Subcutaneous abdominal adipose tissue (tissue), 5 donors: ENCODE results near the gene USP17L30.
"Not testable (repeated sequence)": the region's sequence is repeated elsewhere in the genome, so short reads cannot be mapped to it uniquely, and the experiment has no call there.

Experiments
- H3K27ac ChIP-seq: one replicate; pipeline ENCODE4 v1.7.0; 2013; ENCODE audit warnings: low read depth, mild to moderate bottlenecking, inconsistent platforms, low read length, moderate library complexity
- H3K27me3 ChIP-seq, 5 donors: one replicate each; pipeline ENCODE4 v1.7.0; 2013; ENCODE audit warnings: low read length in 5 of 5, inconsistent platforms in 1 of 5; ENCODE audit not compliant: control insufficient read depth in 5 of 5, insufficient read depth in 4 of 5
- H3K36me3 ChIP-seq, 5 donors: one replicate each; pipeline ENCODE4 v1.7.0; 2013; ENCODE audit warnings: low read length in 5 of 5; ENCODE audit not compliant: control insufficient read depth in 5 of 5, insufficient read depth in 5 of 5
- H3K4me1 ChIP-seq, 5 donors: one replicate each; pipeline ENCODE4 v1.7.0; 2013; ENCODE audit warnings: low read length in 5 of 5, mild to moderate bottlenecking in 3 of 5, moderate library complexity in 1 of 5; ENCODE audit not compliant: control insufficient read depth in 5 of 5, insufficient read depth in 5 of 5
- H3K4me3 ChIP-seq, 5 donors: one replicate each; pipeline ENCODE4 v1.7.0; 2013; ENCODE audit warnings: low read length in 5 of 5, low read depth in 1 of 5
- H3K9ac ChIP-seq, 5 donors: one replicate each; pipeline ENCODE4 v1.7.0; 2013; ENCODE audit warnings: low read length in 5 of 5, mild to moderate bottlenecking in 4 of 5, moderate library complexity in 3 of 5
- H3K9me3 ChIP-seq, 5 donors: one replicate each; pipeline ENCODE4 v1.7.0; 2013; ENCODE audit warnings: low read length in 5 of 5; ENCODE audit not compliant: control insufficient read depth in 5 of 5
- donor health status: healthy.
- donor health status: healthy.
- donor health status: healthy.
- donor health status: healthy.
- donor health status: healthy.

Gene USP17L30

GRCh38 chr4:9379881-9380280 lies 17.0 kb downstream of the USP17L30 start:
- H3K4me1 ChIP-seq, H3K9me3 ChIP-seq, H3K4me3 ChIP-seq, H3K36me3 ChIP-seq, H3K27me3 ChIP-seq, H3K27ac ChIP-seq, H3K9ac ChIP-seq: not testable (repeated sequence)

DNA sequence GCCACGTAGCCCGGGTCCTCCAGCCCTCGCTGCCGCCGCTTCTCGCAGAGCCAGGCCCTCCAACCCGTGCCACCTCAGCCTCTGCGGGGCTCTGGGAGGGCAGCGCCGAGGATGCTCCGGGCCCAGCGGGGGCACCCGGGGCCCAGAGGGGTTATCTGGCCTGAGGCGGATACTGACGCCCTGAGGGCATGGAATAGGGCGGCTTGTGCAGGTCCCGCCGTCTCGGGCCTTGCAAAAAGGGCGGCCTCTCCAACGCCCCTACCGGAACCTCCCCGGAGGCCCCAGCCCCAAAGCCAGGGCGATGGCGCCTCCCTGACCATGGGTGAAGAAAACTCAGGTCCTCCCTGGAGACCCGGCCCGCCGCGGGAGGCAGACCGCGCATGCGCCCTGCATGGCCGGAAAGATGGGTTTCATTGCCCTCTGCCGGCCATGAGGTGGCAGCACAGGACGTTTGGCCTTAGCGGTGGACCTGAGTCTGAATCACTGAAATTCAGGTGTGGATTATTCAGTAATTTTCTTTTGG lies 18.1 kb downstream of the USP17L30 start:
- not testable (repeated sequence) for H3K27ac ChIP-seq, H3K36me3 ChIP-seq, H3K4me1 ChIP-seq, H3K27me3 ChIP-seq, H3K9me3 ChIP-seq
- H3K9ac ChIP-seq, result peak overlapping the region in 1 of 5 donors; percentile 59
- peak overlapping the region in 4 of 5 donors; percentile 17 to 65 (median 52) for H3K4me3 ChIP-seq

- no peaks in the 10 kb centered on the region for H3K9me3 ChIP-seq
- no peak overlapping the region for H3K9ac ChIP-seq
- peaks cover 0 to 5% (median 3%) of the 10 kb centered on the region in 5 donors for H3K4me1 ChIP-seq
- no peaks in the 10 kb centered on the region for H3K27me3 ChIP-seq
- H3K27ac ChIP-seq, result no peak overlapping the region
- H3K36me3 ChIP-seq, result no peaks in the 10 kb centered on the region
- no peak overlapping the region for H3K4me3 ChIP-seq
These were observed 21.2 kb downstream of the USP17L30 start for GRCh38 chr4:9384126-9384525.

GRCh38 chr4:9389001-9389400 lies 26.1 kb downstream of the USP17L30 start:
- not testable (repeated sequence) for H3K27me3 ChIP-seq, H3K36me3 ChIP-seq, H3K9me3 ChIP-seq, H3K4me3 ChIP-seq, H3K9ac ChIP-seq, H3K27ac ChIP-seq, H3K4me1 ChIP-seq

GRCh38 chr4:9405774-9406173 lies 42.8 kb downstream of the USP17L30 start:
- not testable (repeated sequence) for H3K4me3 ChIP-seq, H3K27ac ChIP-seq, H3K9ac ChIP-seq, H3K4me1 ChIP-seq, H3K27me3 ChIP-seq, H3K9me3 ChIP-seq, H3K36me3 ChIP-seq

GRCh38 chr4:9406491-9406890 lies 43.6 kb downstream of the USP17L30 start:
- not testable (repeated sequence) for H3K27ac ChIP-seq, H3K9me3 ChIP-seq, H3K27me3 ChIP-seq, H3K36me3 ChIP-seq, H3K4me3 ChIP-seq, H3K9ac ChIP-seq, H3K4me1 ChIP-seq

- H3K9me3 ChIP-seq, result peaks cover 0 to 5% (median 0%) of the 10 kb centered on the region in 5 donors
- no peaks in the 10 kb centered on the region for H3K36me3 ChIP-seq
- no peak overlapping the region for H3K4me3 ChIP-seq
- H3K9ac ChIP-seq, result no peak overlapping the region
- H3K27ac ChIP-seq, result no peak overlapping the region
- H3K4me1 ChIP-seq, result no peaks in the 10 kb centered on the region
- no peaks in the 10 kb centered on the region for H3K27me3 ChIP-seq
These were observed 46.9 kb downstream of the USP17L30 start for GRCh38 chr4:9409793-9410192.
